ENCODE measurements around the gene CACNA2D4.

The CACNA2D4 gene

DNA sequence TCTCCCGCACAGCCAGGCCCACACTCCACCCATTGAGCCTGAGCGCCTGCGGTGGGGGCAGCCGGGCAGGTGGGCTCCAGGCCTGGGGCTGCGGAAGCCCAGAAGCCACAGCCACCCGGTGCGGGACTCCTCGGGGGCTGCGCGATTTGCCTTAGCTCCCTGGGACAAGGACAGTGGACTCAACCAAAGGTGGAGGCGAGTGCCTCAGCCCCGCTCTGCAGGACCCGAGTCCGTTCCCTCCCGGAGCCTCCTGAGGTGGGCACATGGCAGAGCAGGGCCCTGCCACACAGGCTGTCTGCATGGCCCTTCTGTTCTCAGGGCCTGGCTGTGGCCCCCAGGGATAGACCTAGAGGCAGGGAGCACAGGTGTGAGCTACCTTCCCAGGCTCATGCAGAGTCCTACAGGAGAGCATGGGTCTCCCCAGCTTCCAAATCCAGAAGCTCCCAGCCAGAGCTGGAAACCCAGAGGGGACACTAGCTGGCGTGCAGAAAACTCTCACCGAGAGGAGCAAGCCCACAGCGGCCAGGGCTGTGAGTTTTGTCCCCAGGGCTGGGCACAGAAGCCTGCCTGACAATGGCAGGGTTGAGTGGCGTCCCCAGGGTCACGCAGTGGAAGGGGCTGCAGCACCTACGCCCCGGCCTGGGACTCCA, 120.3 kb downstream of the CACNA2D4 start:
- no peaks in the 10 kb centered on the region for H4K20me1 ChIP-seq (ENCODE audit: insufficient read depth, low read length)
- H3K27me3 ChIP-seq (ENCODE audit: low read depth, low read length): no peaks in the 10 kb centered on the region
- peak overlapping the region; percentile 98 for H3K4me3 ChIP-seq (ENCODE audit: low read length)
- no peak overlapping the region for H2AFZ ChIP-seq (ENCODE audit: low read depth, low read length)
- H3K36me3 ChIP-seq (replicated peaks; ENCODE audit: low read depth, low read length): no peaks in the 10 kb centered on the region
- 0 out of 2 replicates have a peak, but pooled peaks cover 4% of the 10 kb centered on the region for H3K79me2 ChIP-seq (ENCODE audit: low read length)
- H3K9ac ChIP-seq (ENCODE audit: low read length): peak overlapping the region; percentile 98; the same call in 1 of the 2 replicates
- H3K9me3 ChIP-seq (ENCODE audit: insufficient read depth, low read length): no peaks in the 10 kb centered on the region
- no peak overlapping the region for H3K27ac ChIP-seq (ENCODE audit: low read length)
- H3K4me2 ChIP-seq (ENCODE audit: low read length): peak overlapping the region; percentile 97
- TF ChIP-seq, protein P1, sequence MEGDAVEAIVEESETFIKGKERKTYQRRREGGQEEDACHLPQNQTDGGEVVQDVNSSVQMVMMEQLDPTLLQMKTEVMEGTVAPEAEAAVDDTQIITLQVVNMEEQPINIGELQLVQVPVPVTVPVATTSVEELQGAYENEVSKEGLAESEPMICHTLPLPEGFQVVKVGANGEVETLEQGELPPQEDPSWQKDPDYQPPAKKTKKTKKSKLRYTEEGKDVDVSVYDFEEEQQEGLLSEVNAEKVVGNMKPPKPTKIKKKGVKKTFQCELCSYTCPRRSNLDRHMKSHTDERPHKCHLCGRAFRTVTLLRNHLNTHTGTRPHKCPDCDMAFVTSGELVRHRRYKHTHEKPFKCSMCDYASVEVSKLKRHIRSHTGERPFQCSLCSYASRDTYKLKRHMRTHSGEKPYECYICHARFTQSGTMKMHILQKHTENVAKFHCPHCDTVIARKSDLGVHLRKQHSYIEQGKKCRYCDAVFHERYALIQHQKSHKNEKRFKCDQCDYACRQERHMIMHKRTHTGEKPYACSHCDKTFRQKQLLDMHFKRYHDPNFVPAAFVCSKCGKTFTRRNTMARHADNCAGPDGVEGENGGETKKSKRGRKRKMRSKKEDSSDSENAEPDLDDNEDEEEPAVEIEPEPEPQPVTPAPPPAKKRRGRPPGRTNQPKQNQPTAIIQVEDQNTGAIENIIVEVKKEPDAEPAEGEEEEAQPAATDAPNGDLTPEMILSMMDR (IDR thresholded peaks at IDR 0.05; ENCODE audit: low read depth, low read length): no peak
- no peak for TF ChIP-seq EZH2phosphoT487 (IDR thresholded peaks at IDR 0.05; ENCODE audit: low read depth)
- peaks cover 13% of the 10 kb centered on the region for H3K4me1 ChIP-seq (ENCODE audit: low read length)

DNA sequence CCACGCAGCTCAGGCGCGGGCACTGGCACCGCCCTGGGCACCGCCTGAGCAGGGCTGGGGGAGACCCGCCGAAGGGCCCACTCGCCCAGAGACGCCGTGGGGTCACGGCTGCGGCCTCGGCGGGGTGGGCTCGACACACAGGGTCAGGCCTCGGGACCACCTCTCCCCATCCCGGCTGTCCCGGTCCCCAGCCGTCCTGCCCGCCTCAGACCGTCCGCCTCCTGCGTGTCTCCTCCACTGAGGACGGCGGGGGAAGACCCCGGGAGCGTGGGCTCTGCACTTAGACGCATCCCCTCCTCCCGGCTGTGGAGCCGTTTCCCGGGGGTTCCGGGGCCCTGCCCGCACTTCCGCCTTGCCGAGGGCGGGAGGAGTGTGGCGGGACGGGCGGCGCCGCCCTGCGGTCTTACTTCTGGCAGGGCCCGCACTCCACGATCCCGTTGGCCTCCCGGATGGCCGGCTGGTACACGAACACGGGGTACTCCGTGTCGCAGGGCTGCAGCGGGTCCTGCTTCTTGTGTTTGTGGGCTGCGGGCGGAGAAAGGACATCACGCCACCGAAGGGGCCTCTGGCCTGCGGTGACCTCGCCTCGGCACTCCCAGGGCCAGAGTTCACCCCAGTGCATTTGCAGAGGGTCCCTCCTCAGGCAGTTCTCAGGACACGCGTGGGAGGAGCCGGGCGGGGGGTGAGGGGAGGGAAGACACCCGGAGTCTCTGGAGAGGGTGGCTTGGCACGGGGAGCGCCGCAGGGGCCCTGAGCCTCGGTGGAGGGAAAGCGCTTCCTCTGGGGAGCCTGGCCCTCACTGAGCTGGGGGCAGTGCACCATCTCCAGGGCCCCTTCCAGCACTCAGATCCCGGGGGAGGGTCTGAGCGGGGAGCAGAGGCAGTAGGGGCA, 121.2 kb downstream of the CACNA2D4 start:
- Histone ChIP-seq H3K4me3 (ENCODE audit: low read length) (peak overlapping the region; percentile 98), H3K4me2 (ENCODE audit: low read length) (peak overlapping the region; percentile 97), H3K79me2 (ENCODE audit: low read length) (0 out of 2 replicates have a peak, but pooled peaks cover 4% of the 10 kb centered on the region), H4K20me1 (ENCODE audit: insufficient read depth, low read length) (no peaks in the 10 kb centered on the region), H3K36me3 (replicated peaks; ENCODE audit: low read depth, low read length) (no peaks in the 10 kb centered on the region), H3K27me3 (ENCODE audit: low read depth, low read length) (no peaks in the 10 kb centered on the region), H2AFZ (ENCODE audit: low read depth, low read length) (peak overlapping the region; percentile 59; the same call in 1 of the 2 replicates), H3K4me1 (ENCODE audit: low read length) (peaks cover 13% of the 10 kb centered on the region), H3K9ac (ENCODE audit: low read length) (peak overlapping the region; percentile 98), H3K9me3 (ENCODE audit: insufficient read depth, low read length) (no peaks in the 10 kb centered on the region), H3K27ac (ENCODE audit: low read length) (peak overlapping the region; percentile 71)
- TF ChIP-seq, protein P1 (IDR thresholded peaks at IDR 0.05; ENCODE audit: low read depth, low read length): peak; percentile 18; the same call in 1 of the 2 replicates
- no peak for TF ChIP-seq EZH2phosphoT487 (IDR thresholded peaks at IDR 0.05; ENCODE audit: low read depth)

DNA sequence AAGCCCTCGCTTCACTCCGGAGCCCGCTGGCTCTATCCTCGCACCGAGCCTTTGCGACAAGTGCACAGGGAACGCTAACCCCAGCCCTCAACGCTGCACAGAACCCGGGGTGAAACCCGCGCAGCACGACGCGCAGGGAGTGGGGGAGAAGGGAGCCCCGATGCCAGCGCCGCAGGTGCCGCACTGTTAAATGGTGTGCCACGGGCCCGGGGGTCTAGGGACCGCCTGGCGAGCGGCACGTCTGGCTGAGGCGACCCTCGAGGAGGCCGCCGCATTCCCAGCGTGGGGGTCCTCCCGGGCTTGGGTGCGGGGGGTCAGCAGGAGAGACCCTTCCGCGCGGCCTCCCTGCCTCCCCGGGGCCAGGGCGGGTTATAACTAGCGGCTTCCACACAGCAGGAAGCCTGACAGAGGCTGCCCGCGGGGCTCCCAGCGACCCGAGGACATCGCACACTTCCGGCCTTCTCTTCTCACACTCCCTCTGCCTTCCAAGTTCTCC, 121.9 kb downstream of the CACNA2D4 start:
- TF ChIP-seq, protein P1 (IDR thresholded peaks at IDR 0.05; ENCODE audit: low read depth, low read length): no peak
- TF ChIP-seq EZH2phosphoT487 (IDR thresholded peaks at IDR 0.05; ENCODE audit: low read depth): no peak
- peak overlapping the region; percentile 97 for H3K4me2 ChIP-seq (ENCODE audit: low read length)
- H3K4me3 ChIP-seq (ENCODE audit: low read length): peak overlapping the region; percentile 98
- H4K20me1 ChIP-seq (ENCODE audit: insufficient read depth, low read length): no peaks in the 10 kb centered on the region
- 0 out of 2 replicates have a peak, but pooled peaks cover 4% of the 10 kb centered on the region for H3K79me2 ChIP-seq (ENCODE audit: low read length)
- peak overlapping the region; percentile 71 for H3K27ac ChIP-seq (ENCODE audit: low read length)
- no peaks in the 10 kb centered on the region for H3K36me3 ChIP-seq (replicated peaks; ENCODE audit: low read depth, low read length)
- H3K9me3 ChIP-seq (ENCODE audit: insufficient read depth, low read length): no peaks in the 10 kb centered on the region
- peak overlapping the region; percentile 98 for H3K9ac ChIP-seq (ENCODE audit: low read length)
- no peaks in the 10 kb centered on the region for H3K27me3 ChIP-seq (ENCODE audit: low read depth, low read length)
- peaks cover 13% of the 10 kb centered on the region for H3K4me1 ChIP-seq (ENCODE audit: low read length)
- H2AFZ ChIP-seq (ENCODE audit: low read depth, low read length): peak overlapping the region; percentile 59; the same call in 1 of the 2 replicates
